GM23338 (cell line): ENCODE results near the gene ARL14.

Source experiments
- CTCF ChIP-seq, 2 experiments: fragments of 200-600 bp in 1 of 2; sonication (generic) in 1 of 2; conservative IDR thresholded peaks; 2 replicates each; pipeline versions ENCODE4 v1.5.1 to v1.6.1; 2016 to 2017; ENCODE audit warnings: antibody characterized with exemption in 2 of 2, low read depth in 2 of 2, mild to moderate bottlenecking in 2 of 2, moderate library complexity in 1 of 2
- EZH2 ChIP-seq: fragments of 200-600 bp; sonication (generic); IDR thresholded peaks from one replicate; pipeline ENCODE4 v1.8.0; 2017; ENCODE audit warnings: antibody characterized with exemption, mild to moderate bottlenecking, low read depth; ENCODE audit not compliant: unreplicated experiment
- POLR2AphosphoS5 ChIP-seq: IDR thresholded peaks from 2 replicates; pipeline ENCODE4 v1.6.1; 2016; ENCODE audit warnings: antibody characterized with exemption, low read depth
- STAT1 ChIP-seq: IDR thresholded peaks from one replicate; pipeline ENCODE4 v1.6.1; 2016; ENCODE audit warnings: antibody characterized with exemption; ENCODE audit not compliant: unreplicated experiment
- TF ChIP-seq, protein P1 (sequence below): IDR thresholded peaks from one replicate; pipeline ENCODE4 v1.6.1; 2018; ENCODE audit warnings: antibody characterized with exemption; ENCODE audit not compliant: unreplicated experiment

DNA sequence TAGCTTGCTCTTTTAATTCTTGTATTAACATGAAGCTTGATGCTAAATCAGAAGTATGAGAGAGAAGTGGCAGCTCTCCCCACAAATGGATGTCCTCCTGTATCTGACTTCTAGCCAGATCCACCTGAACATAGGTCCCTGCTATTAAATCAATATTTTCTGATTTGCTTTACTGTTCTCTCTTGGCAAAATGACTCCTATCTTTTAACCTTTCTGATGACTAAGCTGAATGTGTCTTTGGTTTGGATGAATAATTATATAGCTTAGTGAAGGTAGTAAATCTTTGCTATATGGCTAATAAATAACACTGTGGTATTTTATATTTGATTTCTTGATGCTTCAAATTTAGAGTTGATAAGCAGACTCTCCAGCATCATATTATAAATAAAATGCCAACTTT lies 28.3 kb upstream of the ARL14 start:
- TF ChIP-seq EZH2 (no peak), CTCF (conservative IDR thresholded peaks at IDR 0.05; ENCODE audit: low read depth in 2 of 2) (no peak), POLR2AphosphoS5 (no peak), STAT1 (no peak)
- TF ChIP-seq, protein P1, sequence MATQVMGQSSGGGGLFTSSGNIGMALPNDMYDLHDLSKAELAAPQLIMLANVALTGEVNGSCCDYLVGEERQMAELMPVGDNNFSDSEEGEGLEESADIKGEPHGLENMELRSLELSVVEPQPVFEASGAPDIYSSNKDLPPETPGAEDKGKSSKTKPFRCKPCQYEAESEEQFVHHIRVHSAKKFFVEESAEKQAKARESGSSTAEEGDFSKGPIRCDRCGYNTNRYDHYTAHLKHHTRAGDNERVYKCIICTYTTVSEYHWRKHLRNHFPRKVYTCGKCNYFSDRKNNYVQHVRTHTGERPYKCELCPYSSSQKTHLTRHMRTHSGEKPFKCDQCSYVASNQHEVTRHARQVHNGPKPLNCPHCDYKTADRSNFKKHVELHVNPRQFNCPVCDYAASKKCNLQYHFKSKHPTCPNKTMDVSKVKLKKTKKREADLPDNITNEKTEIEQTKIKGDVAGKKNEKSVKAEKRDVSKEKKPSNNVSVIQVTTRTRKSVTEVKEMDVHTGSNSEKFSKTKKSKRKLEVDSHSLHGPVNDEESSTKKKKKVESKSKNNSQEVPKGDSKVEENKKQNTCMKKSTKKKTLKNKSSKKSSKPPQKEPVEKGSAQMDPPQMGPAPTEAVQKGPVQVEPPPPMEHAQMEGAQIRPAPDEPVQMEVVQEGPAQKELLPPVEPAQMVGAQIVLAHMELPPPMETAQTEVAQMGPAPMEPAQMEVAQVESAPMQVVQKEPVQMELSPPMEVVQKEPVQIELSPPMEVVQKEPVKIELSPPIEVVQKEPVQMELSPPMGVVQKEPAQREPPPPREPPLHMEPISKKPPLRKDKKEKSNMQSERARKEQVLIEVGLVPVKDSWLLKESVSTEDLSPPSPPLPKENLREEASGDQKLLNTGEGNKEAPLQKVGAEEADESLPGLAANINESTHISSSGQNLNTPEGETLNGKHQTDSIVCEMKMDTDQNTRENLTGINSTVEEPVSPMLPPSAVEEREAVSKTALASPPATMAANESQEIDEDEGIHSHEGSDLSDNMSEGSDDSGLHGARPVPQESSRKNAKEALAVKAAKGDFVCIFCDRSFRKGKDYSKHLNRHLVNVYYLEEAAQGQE: no peak
